AG20443 (cell line): ENCODE data around the gene PPIP5K1.

Experiments
- DNase-seq: peaks from one replicate; pipeline ENCODE4 v3.0.0; 2012; ENCODE audit warnings: low spot score, mixed read lengths

The PPIP5K1 gene

DNA sequence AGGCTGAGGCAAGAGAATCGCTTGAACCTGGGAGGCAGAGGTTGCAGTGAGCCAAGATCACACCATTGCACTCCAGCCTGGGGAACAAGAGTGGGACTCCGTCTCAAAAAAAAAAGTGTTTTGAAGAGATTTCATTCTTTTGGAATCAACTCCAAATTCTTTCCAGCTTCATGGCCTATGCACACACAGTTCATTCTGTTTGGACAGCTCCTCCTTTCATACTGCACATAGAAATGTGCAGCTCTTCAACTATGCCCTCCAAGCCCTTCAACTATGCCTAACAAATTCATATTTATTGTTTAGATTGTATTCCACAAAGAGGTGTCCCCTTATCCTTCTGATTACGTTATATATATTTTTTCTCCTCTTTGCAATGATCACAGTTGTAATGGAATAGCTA lies 101.2 kb downstream of the PPIP5K1 start:
- DNase-seq, result no peak

DNA sequence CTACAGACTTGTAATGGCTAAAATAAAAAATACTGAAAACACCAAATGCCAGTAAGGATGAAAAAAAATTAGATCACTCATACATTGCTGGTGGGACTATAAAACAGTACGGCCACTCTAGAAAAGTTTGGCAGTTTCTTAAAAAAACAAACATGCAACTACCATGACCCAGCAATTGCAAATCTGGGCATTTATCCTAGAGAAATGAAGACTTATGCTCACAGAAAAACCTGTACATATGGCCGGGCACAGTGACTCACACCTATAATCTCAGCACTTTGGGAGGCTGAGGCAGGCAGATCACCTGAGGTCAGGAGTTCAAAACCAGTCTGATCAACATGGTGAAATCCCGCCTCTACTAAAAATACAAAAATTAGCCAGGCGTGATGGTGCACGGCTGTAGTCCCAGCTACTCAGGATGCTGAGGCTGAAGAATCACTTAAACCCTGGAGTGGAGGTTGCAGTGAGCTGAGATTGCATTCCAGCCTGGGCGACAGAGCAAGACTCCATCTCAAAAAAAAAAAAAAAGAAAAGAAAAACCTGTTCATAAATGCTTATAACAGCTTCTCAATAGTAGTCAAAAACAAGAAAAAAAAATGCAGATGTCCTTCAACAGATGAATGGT lies 102.6 kb downstream of the PPIP5K1 start:
- DNase-seq, result no peak

DNA sequence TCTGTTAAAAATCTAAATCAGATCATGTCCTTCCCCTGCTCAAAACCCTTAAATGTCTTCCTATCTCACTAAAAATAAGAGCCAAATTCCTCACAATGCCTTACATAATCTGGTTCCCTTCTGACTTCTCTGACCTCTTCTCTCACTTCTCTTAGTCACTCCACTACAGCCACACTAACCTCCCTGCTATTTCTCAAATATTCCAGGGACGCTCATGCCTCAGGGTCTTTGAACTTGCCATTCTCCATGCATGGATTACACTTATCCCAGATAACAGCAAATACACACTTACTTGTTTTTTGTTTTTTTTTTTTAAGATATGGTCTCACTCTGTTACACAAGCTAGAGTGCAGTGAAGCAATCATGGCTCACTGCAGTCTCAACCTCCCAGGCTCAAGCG lies 105.6 kb downstream of the PPIP5K1 start:
- DNase-seq, result no peak
